Glutamatergic neuron (in vitro differentiated cells): ENCODE results near the gene ORAI1. TPM values are rescaled to one million over a fixed set of nuclear protein-coding genes. Genes with fewer than 3 reads are reported as not detected.

Experiments
- DNase-seq: peaks from one replicate; pipeline ENCODE4 v3.0.0; 2022
- H3K27ac Mint-ChIP-seq: one replicate; pipeline ENCODE4 v1.8.0; 2020; ENCODE audit warnings: mild to moderate bottlenecking, mixed read lengths, inconsistent platforms; ENCODE audit not compliant: unreplicated experiment
- H3K27me3 Mint-ChIP-seq: one replicate; pipeline ENCODE4 v1.8.0; 2020; ENCODE audit warnings: mild to moderate bottlenecking, moderate library complexity, mixed read lengths, inconsistent platforms; ENCODE audit not compliant: unreplicated experiment
- H3K36me3 Mint-ChIP-seq: one replicate; pipeline ENCODE4 v1.8.0; 2020; ENCODE audit warnings: mild to moderate bottlenecking, mixed read lengths, inconsistent platforms; ENCODE audit not compliant: unreplicated experiment
- H3K4me1 Mint-ChIP-seq: one replicate; pipeline ENCODE4 v1.8.0; 2020; ENCODE audit warnings: mild to moderate bottlenecking, low read depth, mixed read lengths, inconsistent platforms; ENCODE audit not compliant: unreplicated experiment
- H3K4me3 Mint-ChIP-seq: one replicate; pipeline ENCODE4 v1.8.0; 2020; ENCODE audit warnings: mild to moderate bottlenecking, mixed read lengths, inconsistent platforms; ENCODE audit not compliant: unreplicated experiment
- H3K9me3 Mint-ChIP-seq: one replicate; pipeline ENCODE4 v1.8.0; 2020; ENCODE audit warnings: mild to moderate bottlenecking, moderate library complexity, mixed read lengths, inconsistent platforms; ENCODE audit not compliant: unreplicated experiment
- CTCF ChIP-seq: fragments of 200-600 bp; sonication (generic); IDR thresholded peaks from one replicate; pipeline ENCODE4 v1.5.0; 2021; ENCODE audit not compliant: partially characterized antibody, unreplicated experiment
- total RNA-seq: library from RNA; stranded (reverse); fragmentation: NEBNext Ultra II Directional; extraction: Animal tissue kit (Norgen Biotek cat#: 25700); gene quantifications from one replicate; pipeline ENCODE4 v1.2.1, GENCODE V29; 2021; ENCODE audit not compliant: unreplicated experiment

Gene ORAI1
- total RNA-seq, 1 donor from 2014 or later = 15.9 TPM

GRCh38 chr12:121596526-121596925, 29.8 kb upstream of the ORAI1 start:
- Mint-ChIP-seq H3K27me3 (peaks cover 5% of the 10 kb centered on the region), H3K27ac (no peak overlapping the region), H3K4me3 (no peak overlapping the region), H3K9me3 (no peaks in the 10 kb centered on the region), H3K4me1 (peaks cover 7% of the 10 kb centered on the region), H3K36me3 (no peaks in the 10 kb centered on the region)
- no peak for TF ChIP-seq CTCF
- DNase-seq = no peak

- no peak for DNase-seq
- H3K4me3 Mint-ChIP-seq = no peak overlapping the region
- H3K9me3 Mint-ChIP-seq = no peaks in the 10 kb centered on the region
- TF ChIP-seq CTCF = no peak
- no peaks in the 10 kb centered on the region for H3K36me3 Mint-ChIP-seq
- no peak overlapping the region for H3K27ac Mint-ChIP-seq
- peaks cover 3% of the 10 kb centered on the region for H3K4me1 Mint-ChIP-seq
- peaks cover 4% of the 10 kb centered on the region for H3K27me3 Mint-ChIP-seq
These were observed 25.5 kb upstream of the ORAI1 start for GRCh38 chr12:121600702-121601336.

- Mint-ChIP-seq H3K4me1 (peaks cover 5% of the 10 kb centered on the region), H3K27me3 (peaks cover 4% of the 10 kb centered on the region), H3K27ac (no peak overlapping the region), H3K9me3 (no peaks in the 10 kb centered on the region), H3K4me3 (no peak overlapping the region), H3K36me3 (no peaks in the 10 kb centered on the region)
- TF ChIP-seq CTCF = no peak
- no peak for DNase-seq
These were observed 23.6 kb upstream of the ORAI1 start for GRCh38 chr12:121602766-121603165.

- Mint-ChIP-seq H3K36me3 (no peaks in the 10 kb centered on the region), H3K27ac (no peak overlapping the region), H3K4me3 (no peak overlapping the region), H3K4me1 (peaks cover 3% of the 10 kb centered on the region), H3K9me3 (no peaks in the 10 kb centered on the region), H3K27me3 (peaks cover 1% of the 10 kb centered on the region)
- DNase-seq = no peak
- no peak for TF ChIP-seq CTCF
These were observed 22.7 kb upstream of the ORAI1 start for GRCh38 chr12:121603581-121603980.

GRCh38 chr12:121608301-121608700, 18.0 kb upstream of the ORAI1 start:
- DNase-seq = no peak
- no peak overlapping the region for H3K4me3 Mint-ChIP-seq
- peaks cover 3% of the 10 kb centered on the region for H3K27me3 Mint-ChIP-seq

More at GRCh38 chr12:121608301-121608700, 18.0 kb upstream of the ORAI1 start:
- Mint-ChIP-seq H3K4me1 (peaks cover 2% of the 10 kb centered on the region), H3K27ac (no peak overlapping the region), H3K9me3 (no peaks in the 10 kb centered on the region), H3K36me3 (no peaks in the 10 kb centered on the region)
- no peak for TF ChIP-seq CTCF
